NT2/D1 (cell line): ENCODE results near the gene KDM2B.

Experiments used
- SUZ12 ChIP-seq: IDR thresholded peaks from 2 replicates; pipeline ENCODE4 v1.6.1; 2011; ENCODE audit not compliant: insufficient read length, insufficient read depth; ENCODE audit errors: extremely low read depth
- YY1 ChIP-seq: IDR thresholded peaks from 2 replicates; pipeline ENCODE4 v1.6.1; 2011; ENCODE audit not compliant: insufficient read length, insufficient read depth
- ZNF274 ChIP-seq: IDR thresholded peaks from 2 replicates; pipeline ENCODE4 v1.6.1; 2011; ENCODE audit warnings: mild to moderate bottlenecking, low read depth, low read length

DNA sequence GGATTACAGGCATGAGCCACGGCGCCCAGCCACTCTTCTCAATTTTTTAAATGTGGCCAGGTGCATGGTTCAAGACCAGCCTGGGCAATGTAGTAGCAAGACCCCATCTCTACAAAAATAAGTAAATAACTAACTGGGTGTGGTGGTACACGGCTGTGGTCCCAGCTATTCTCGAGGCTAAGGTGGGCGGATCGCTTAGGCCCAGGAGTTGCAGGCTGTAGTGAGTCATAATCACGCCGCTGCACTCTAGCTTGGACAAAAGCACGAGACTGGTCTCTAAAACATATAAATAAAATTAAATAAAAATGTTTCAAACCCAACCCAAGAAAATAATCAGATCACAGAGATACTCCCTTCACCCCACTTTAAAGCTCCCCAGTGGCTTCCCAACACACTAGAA lies 8.9 kb downstream of the KDM2B start:
- TF ChIP-seq YY1 (no peak), SUZ12 (no peak), ZNF274 (no peak)
